Keratinocyte (primary cell): Measurements from ENCODE around the gene EPHA10. TPM values are rescaled to one million over a fixed set of nuclear protein-coding genes. Genes with fewer than 3 reads are reported as not detected.

ENCODE experiments used
- DNase-seq: peaks from one replicate; pipeline ENCODE4 v3.0.0-alpha.2; 2011; ENCODE audit warnings: low read depth, missing footprints, low spot score
- FAIRE-seq: peaks from 2 replicates; lab custom pipeline; 2011; peaks lifted over from hg19 to GRCh38; lab: Jason Lieb, UNC
- H2AFZ ChIP-seq: 2 replicates; pipeline ENCODE4 v1.6.0; 2012; ENCODE audit warnings: low read length, control low read depth, inconsistent platforms; ENCODE audit not compliant: control insufficient read depth
- H3K27ac ChIP-seq: 2 replicates; pipeline ENCODE4 v1.5.1; 2011; ENCODE audit warnings: low read length; ENCODE audit not compliant: control insufficient read depth, insufficient read depth
- H3K27me3 ChIP-seq: 3 replicates; pipeline ENCODE4 v1.6.0; 2011; ENCODE audit warnings: low read length; ENCODE audit not compliant: control insufficient read depth, insufficient read depth; ENCODE audit errors: extremely low read depth
- H3K36me3 ChIP-seq, 2 experiments: 2 replicates in 1 of 2; 3 replicates in 1 of 2; pipeline ENCODE4 v1.5.1; 2011; ENCODE audit warnings: low read length in 2 of 2, mild to moderate bottlenecking in 1 of 2; ENCODE audit not compliant: control insufficient read depth in 2 of 2, insufficient read depth in 2 of 2; ENCODE audit errors: extremely low read depth in 1 of 2
- H3K4me1 ChIP-seq: 3 replicates; pipeline ENCODE4 v1.5.1; 2011; ENCODE audit warnings: low read length; ENCODE audit not compliant: control insufficient read depth, insufficient read depth; ENCODE audit errors: extremely low read depth
- H3K4me2 ChIP-seq: 3 replicates; pipeline ENCODE4 v1.6.0; 2011; ENCODE audit warnings: low read depth, low read length; ENCODE audit not compliant: control insufficient read depth, insufficient read depth; ENCODE audit errors: extremely low read depth
- H3K4me3 ChIP-seq, 3 experiments: fragments of 200-600 bp in 1 of 3; sonication (generic) in 1 of 3; 2 replicates in 2 of 3; 3 replicates in 1 of 3; pipeline ENCODE4 v1.5.1; 2011 to 2016; ENCODE audit warnings: low read length in 3 of 3, mild to moderate bottlenecking in 3 of 3, control low read depth in 2 of 3, inconsistent platforms in 1 of 3, low read depth in 1 of 3, mixed read lengths in 1 of 3, mixed run types in 1 of 3, moderate library complexity in 1 of 3; ENCODE audit not compliant: control insufficient read depth in 2 of 3, insufficient read depth in 2 of 3; ENCODE audit errors: extremely low read depth in 1 of 3
- H3K79me2 ChIP-seq: 2 replicates; pipeline ENCODE4 v1.6.0; 2012; ENCODE audit warnings: low read length; ENCODE audit not compliant: control insufficient read depth, insufficient read depth
- H3K9ac ChIP-seq: 3 replicates; pipeline ENCODE4 v1.6.0; 2011; ENCODE audit warnings: low read length; ENCODE audit not compliant: control insufficient read depth, insufficient read depth; ENCODE audit errors: extremely low read depth
- H3K9me1 ChIP-seq: 3 replicates; pipeline ENCODE4 v1.6.0; 2011; ENCODE audit warnings: low read length; ENCODE audit not compliant: control insufficient read depth, insufficient read depth; ENCODE audit errors: extremely low read depth
- H3K9me3 ChIP-seq: 2 replicates; pipeline ENCODE4 v1.5.1; 2012; ENCODE audit warnings: low read depth, low read length; ENCODE audit not compliant: control insufficient read depth
- H4K20me1 ChIP-seq: 3 replicates; pipeline ENCODE4 v1.6.0; 2011; ENCODE audit warnings: low read length; ENCODE audit not compliant: control insufficient read depth, insufficient read depth; ENCODE audit errors: extremely low read depth
- CTCF ChIP-seq, 3 experiments: IDR thresholded peaks in 1 of 3; conservative IDR thresholded peaks in 1 of 3; optimal IDR thresholded peaks in 1 of 3; 2 replicates in 2 of 3; 3 replicates in 1 of 3; pipeline versions ENCODE3 to v1.5.1; 2011; ENCODE audit warnings: low read length in 3 of 3, mild to moderate bottlenecking in 3 of 3, moderate library complexity in 2 of 3, control low read depth in 1 of 3, inconsistent platforms in 1 of 3; ENCODE audit not compliant: insufficient read depth in 2 of 3; ENCODE audit errors: extremely low read depth in 1 of 3
- EZH2 ChIP-seq: IDR thresholded peaks from one replicate; pipeline ENCODE4 v1.6.1; 2012; ENCODE audit warnings: inconsistent platforms, mild to moderate bottlenecking, low read length, moderate library complexity
- dilution Hi-C: fragments of 300-500 bp; cut with MboI; formaldehyde crosslinking; loops from one replicate; pipeline ENCODE4 v1.7.0; 2020; ENCODE audit warnings: low sequenced_read_pairs; ENCODE audit not compliant: extremely low pct_ligation_motif_present
- polyA plus RNA-seq, 5 experiments: library from polyadenylated mRNA; depleted of rRNA in 3 of 5; stranded (reverse) in 3 of 5; stranded (forward) in 1 of 5; unstranded in 1 of 5; fragments of >200 nt; gene quantifications; 1 replicate in 1 of 5; 2 replicates in 3 of 5; 3 replicates in 1 of 5; pipeline versions ENCODE4 v1.2.1 to v1.2.3, GENCODE V29; 2011 to 2012; ENCODE audit warnings: missing spikeins in 2 of 5, low read depth in 1 of 5, low replicate concordance in 1 of 5

Gene EPHA10
- polyA plus RNA-seq, 1 donor (not counting 4 experiments of a cell fraction or from before 2014, with no cell fraction given): not detected

- H3K4me2 ChIP-seq: no peak overlapping the region
These were observed 1.0 kb downstream of the EPHA10 start for GRCh38 chr1:37763791-37764413.

GRCh38 chr1:37762516-37762915, 2.4 kb downstream of the EPHA10 start:
- dilution Hi-C loops: no loop called here
- no peak for FAIRE-seq
- Histone ChIP-seq H3K79me2 (no peaks in the 10 kb centered on the region), H3K4me2 (no peak overlapping the region), H3K4me3 (no peak overlapping the region), H3K9me1 (no peaks in the 10 kb centered on the region), H3K27ac (no peak overlapping the region), H2AFZ (no peak overlapping the region), H4K20me1 (no peaks in the 10 kb centered on the region), H3K27me3 (peaks cover 58% of the 10 kb centered on the region), H3K36me3 (no peaks in the 10 kb centered on the region), H3K9me3 (no peaks in the 10 kb centered on the region), H3K9ac (no peak overlapping the region), H3K4me1 (no peaks in the 10 kb centered on the region)
- DNase-seq: no peak
- TF ChIP-seq EZH2 (no peak), CTCF (optimal IDR thresholded peaks at IDR 0.05 in 1 of 3, IDR thresholded peaks at IDR 0.05 in 1 of 3, conservative IDR thresholded peaks at IDR 0.05 in 1 of 3; ENCODE audit: extremely low read depth in 1 of 3, insufficient read depth in 2 of 3, low read length in 3 of 3) (no peak)

More at GRCh38 chr1:37763791-37764413, 1.0 kb downstream of the EPHA10 start:
- Histone ChIP-seq H3K9ac (no peak overlapping the region), H3K9me3 (no peaks in the 10 kb centered on the region), H3K27ac (no peak overlapping the region), H4K20me1 (no peaks in the 10 kb centered on the region), H3K4me3 (no peak overlapping the region), H3K27me3 (peaks cover 63% of the 10 kb centered on the region), H3K36me3 (no peaks in the 10 kb centered on the region), H3K79me2 (no peaks in the 10 kb centered on the region), H2AFZ (no peak overlapping the region), H3K4me1 (no peaks in the 10 kb centered on the region), H3K9me1 (no peaks in the 10 kb centered on the region)
- no peak for TF ChIP-seq CTCF (optimal IDR thresholded peaks at IDR 0.05 in 1 of 3, IDR thresholded peaks at IDR 0.05 in 1 of 3, conservative IDR thresholded peaks at IDR 0.05 in 1 of 3; ENCODE audit: extremely low read depth in 1 of 3, insufficient read depth in 2 of 3, low read length in 3 of 3)
- no peak for TF ChIP-seq EZH2
- dilution Hi-C loops: no loop called here
- DNase-seq: no peak
- no peak for FAIRE-seq
